Measurements from ENCODE around the gene TRAF3IP1.
A peak's percentile ranks its signal among the peaks of the same experiment; 100 is the strongest.
"Not testable (repeated sequence)": the region's sequence is repeated elsewhere in the genome, so short reads cannot be mapped to it uniquely, and the experiment has no call there.

Gene TRAF3IP1, protein sequence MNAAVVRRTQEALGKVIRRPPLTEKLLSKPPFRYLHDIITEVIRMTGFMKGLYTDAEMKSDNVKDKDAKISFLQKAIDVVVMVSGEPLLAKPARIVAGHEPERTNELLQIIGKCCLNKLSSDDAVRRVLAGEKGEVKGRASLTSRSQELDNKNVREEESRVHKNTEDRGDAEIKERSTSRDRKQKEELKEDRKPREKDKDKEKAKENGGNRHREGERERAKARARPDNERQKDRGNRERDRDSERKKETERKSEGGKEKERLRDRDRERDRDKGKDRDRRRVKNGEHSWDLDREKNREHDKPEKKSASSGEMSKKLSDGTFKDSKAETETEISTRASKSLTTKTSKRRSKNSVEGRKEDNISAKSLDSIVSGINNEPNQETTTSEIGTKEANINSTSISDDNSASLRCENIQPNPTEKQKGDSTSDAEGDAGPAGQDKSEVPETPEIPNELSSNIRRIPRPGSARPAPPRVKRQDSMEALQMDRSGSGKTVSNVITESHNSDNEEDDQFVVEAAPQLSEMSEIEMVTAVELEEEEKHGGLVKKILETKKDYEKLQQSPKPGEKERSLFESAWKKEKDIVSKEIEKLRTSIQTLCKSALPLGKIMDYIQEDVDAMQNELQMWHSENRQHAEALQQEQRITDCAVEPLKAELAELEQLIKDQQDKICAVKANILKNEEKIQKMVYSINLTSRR

DNA sequence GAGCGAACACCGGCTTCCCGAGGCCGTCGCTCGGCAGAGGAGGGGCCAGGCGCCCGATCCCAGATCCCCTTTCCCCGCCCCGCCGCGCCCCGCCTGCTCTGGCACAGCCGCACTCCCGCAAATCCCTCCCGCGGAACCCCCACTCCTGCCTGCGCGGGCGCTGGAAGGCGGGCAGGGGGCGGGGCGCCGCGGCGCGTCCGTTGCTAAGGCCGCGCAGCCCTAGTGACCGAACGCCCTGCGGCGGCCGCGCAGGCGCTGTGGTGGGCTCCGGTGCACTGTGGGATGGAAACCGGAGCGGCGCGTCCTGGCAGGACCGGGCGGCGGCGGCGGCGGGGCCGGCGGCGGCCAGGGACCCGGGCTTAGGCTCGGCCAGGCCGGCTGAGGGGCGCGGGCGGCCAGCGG is at the start of gene TRAF3IP1:
Gene TRAF3IP1, plus strand, starts transcription at position 273 of the 402 bp plus-strand sequence. CDS start 145 bp downstream, outside the sequence.
- DNase-seq: peak; percentile 69

DNA sequence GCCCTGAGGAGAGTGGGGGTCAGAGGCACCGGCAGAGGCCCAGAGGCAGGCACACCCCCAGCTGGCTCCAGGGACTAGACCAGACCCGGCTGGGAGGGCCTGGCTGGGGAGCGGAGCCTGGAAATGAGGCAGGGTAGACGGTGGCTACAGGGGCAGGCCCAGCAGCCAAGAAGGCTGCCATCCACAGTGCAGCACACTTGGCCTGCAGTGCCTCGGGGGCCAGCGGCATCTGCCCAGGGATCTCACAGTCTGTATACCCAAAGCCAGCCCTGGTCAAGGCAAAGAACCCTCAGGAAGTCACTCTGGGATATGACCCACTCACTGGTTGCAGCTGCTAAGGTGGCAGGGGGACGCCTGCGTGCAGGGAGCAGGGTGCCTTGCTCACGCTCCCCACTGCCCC is 49.7 kb upstream of the TRAF3IP1 start:
- DNase-seq: no peak

DNA sequence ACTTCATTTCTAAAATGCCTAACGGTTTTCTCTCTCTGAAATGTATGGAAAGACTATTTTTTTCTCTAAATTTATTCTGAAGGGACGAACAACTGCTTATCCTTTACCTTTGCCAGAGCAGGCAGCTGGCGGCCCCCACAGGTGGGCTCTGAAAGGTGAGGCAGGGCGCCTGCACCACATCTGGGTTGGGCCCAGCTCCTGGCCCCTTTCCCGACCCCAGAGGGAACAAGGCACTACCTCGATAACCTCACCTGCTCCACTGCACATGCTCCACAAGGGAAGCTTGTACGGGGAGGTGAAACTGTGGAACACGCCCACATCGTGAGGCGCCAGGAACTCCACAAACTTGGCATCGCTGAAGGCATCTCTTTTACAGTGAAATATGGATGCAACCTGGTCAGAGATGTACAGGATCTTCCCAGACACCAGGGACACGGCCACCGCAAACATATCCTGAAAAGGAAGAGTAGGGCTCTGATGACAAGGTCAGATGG is 49.2 kb upstream of the TRAF3IP1 start:
- no peak for DNase-seq

DNA sequence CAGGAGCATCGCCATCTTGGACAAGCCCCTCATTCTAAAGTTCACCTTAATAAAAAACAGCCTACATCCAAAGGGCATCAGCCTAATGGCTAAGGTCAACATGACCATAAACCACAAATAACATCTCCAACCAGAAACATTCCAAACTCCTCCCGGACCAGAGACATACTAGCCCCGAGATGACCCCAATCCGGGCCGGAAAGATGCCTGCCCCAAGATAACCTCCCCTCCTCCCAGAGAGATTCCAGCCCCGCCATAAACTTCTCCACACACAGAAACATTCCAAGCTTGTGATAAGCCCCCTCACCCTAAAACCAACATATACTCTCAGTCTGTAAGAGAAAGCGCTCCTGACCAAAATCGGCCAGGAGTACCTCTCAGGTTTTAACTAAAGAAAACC is 48.6 kb upstream of the TRAF3IP1 start:
- DNase-seq: not testable (repeated sequence)

DNA sequence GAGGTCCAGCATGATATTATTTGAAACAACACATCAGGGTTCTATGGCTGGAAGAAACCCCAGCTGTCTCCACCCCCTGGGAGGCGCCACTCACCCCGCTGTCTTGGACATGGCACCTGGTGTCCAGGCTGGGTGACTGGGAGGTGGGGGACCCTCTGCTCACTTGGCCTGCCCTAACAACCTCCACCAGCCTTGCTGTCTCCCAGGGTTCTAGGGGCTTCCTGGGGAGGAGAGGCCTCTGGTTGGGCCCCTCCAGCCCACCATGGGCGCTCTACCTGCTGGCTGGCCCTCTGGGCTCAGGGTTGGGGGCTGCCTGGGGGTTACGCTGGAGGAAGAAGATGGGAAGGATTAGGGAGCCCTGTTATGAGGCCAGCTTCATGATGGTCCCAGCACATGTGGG is 48.2 kb upstream of the TRAF3IP1 start:
- DNase-seq: no peak

DNA sequence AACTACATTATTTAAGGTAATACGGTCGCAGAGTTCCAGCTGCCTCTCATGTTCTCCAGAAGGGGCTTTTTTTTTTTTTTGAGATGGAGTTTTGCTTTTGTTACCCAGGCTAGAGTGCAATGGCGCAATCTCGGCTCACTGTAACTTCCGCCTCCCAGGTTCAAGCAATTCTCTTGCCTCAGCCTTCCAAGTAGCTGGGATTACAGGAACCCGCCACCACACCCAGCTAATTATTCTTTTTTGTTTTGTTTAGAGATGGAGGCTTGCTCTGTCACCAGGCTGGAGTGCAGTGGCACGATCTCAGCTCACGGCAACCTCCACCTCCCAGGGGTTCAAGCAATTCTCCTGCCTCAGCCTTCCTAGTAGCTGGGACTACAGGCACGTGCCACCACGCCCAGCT is 46.9 kb upstream of the TRAF3IP1 start:
- DNase-seq: not testable (repeated sequence)

DNA sequence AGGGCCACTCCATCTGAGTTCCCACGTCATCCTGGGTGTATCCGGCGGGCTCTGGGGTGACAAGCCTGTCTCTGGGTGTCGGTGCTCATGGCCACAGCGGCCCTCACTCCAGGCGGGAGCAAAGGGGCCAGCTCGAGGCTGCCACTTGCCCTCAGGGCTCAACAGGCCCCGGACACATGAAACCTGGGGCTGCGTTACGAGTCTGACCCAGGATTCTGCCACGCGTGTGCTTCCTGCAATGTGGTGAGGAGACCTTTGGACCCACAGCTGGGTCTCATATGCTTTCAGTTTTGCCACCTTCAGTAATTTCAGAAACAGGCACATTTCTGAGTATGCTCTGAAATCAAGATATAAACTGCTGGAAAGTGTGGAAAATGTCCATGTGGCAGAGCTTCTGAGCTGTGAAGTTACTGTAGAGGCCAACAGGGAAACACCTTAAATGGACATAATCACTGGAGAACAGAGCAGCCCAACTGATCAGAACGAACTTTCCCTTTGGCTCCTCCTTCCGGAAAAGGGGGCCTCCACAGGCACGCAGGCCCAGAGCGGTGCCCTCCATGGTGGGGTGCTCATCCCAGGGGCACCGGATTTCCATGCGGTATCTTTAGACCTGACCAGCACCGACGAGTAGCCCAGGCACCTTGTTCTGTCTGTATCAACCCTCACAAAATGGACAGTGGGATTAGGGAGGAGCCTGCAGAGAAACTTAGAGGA is 46.0 kb upstream of the TRAF3IP1 start:
- DNase-seq: no peak

DNA sequence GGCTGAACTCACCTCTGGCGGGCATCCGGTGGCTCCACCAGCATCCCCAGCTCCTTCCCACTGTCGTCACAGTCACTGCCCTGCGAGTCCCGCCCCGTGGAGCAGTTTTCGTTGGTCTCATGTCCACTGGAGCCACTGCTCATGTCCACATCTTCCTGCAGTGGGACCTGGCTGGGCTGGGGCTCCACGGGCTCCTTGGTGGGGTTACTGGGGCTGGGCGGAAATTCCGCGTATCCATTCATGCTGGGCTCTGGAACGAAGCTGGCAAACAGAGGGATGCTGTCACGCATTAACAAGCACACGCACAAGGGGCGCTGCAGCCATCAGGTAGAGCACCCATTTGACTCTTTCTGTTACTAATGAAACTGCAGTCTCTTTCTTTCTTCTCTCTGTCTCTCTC is 42.6 kb upstream of the TRAF3IP1 start:
- peak; percentile 13 for DNase-seq

DNA sequence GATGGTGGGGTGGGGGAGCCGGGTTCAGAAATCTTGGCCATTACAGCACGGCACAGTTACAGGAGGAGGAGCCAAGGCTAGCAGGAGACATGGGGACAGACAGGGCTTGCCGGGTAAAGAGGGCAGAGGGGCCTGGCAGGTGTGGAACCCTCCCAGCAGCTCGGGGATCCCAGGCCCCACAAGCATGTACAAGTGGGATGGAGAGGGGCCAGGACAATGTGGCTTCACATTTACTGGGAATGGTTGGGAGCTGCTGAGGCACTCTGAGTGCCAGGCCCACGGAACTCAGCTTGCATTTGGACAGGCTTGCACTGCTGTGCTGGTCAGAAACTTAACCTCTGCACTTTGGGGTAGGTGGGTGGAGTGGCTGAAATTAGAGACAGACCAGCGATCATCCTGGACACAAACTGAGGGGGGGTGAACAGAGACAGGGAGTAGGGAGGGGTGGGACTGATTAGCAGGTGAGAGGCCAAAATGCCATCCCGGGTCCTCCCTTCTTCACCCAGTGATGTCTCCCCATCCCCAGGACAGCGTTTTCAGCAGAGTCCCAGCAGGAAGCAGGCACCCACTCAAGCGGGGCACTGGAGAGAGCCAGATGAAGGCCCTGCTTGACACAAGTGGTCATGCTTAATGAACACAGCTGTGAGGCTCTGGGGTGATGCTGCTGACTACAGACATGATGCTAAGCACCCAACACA is 41.5 kb upstream of the TRAF3IP1 start:
- no peak for DNase-seq

DNA sequence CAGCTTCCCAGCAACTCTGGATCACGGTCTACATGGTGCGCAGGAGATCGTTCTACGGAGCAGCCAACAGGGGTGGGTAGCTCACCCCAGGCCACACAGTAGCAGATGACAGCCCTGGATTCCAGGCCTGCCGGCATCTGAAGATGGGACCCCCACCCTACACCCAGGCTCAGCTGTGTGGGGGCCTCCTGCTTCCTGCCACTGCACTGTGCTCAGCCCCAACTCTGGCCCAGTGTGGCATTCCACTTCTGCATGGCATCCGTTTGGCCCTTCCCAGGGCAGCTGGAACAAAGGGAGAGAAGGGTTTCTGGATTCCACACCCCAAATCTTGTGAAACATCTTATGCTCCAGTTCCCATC is 41.0 kb upstream of the TRAF3IP1 start:
- no peak for DNase-seq

DNA sequence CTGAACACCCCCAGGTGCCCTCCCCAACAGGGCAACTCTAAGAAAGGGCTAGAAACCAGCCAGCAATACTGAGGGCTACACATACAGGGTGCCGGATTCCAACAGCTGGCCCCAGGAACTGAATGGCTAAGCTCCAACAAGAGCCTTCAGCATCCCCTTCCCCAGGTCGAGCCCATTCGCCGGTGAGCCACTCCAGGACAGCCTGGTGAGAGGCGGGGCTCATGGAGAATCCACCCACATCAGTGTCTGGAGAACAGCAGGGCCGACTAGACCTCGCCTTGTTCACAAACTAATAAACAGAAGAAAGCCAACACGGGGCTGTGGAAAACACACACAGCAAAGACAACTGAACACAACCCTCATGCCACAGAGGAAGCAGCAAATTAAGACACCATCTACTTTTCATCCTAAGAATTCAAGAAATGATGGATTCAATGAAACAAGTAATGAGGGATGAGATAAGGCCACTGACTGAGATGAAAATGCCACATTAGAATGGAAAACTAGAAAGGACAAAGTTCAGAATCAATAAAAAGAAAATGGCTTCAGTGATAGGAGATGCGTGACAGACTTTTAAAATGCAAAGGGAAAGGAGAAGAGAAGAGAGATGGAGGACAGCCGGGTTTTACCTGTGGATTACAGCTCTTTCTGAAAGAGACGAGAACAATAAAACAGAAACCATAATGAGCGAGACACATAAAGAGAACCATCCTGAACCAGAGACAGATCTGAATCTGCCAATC is 40.1 kb upstream of the TRAF3IP1 start:
- no peak for DNase-seq

DNA sequence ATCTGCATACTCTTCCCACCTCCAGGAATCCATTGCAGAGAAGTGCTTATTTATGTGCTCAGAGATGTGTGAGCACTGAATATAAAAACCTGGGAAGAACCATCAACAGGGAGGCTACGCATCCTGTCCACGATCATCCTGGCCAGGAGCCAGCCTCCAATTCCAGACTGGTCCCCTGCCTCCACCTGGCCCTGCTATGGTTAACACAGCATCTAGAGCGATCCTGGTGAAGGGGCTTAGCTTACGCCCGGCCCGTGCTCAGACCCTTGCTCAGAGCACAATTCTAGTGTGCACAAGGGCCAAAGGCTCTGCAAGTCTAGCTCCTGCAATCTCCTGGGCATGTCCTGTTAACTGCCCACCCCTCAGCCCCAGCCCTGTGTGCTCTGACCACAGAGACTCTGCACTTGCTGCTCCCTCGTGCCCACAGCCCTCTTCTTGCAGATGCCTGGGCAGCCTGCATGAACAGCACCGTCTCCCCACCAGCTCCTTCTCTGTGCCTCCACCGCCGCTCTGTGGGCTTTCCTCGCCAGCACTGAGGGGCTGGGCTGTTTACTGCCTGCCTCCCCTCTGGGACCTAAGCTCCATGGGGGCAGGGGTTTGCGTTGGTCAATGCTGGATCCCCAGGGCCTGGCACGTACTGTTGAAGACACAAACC is 38.4 kb upstream of the TRAF3IP1 start:
- DNase-seq: no peak

DNA sequence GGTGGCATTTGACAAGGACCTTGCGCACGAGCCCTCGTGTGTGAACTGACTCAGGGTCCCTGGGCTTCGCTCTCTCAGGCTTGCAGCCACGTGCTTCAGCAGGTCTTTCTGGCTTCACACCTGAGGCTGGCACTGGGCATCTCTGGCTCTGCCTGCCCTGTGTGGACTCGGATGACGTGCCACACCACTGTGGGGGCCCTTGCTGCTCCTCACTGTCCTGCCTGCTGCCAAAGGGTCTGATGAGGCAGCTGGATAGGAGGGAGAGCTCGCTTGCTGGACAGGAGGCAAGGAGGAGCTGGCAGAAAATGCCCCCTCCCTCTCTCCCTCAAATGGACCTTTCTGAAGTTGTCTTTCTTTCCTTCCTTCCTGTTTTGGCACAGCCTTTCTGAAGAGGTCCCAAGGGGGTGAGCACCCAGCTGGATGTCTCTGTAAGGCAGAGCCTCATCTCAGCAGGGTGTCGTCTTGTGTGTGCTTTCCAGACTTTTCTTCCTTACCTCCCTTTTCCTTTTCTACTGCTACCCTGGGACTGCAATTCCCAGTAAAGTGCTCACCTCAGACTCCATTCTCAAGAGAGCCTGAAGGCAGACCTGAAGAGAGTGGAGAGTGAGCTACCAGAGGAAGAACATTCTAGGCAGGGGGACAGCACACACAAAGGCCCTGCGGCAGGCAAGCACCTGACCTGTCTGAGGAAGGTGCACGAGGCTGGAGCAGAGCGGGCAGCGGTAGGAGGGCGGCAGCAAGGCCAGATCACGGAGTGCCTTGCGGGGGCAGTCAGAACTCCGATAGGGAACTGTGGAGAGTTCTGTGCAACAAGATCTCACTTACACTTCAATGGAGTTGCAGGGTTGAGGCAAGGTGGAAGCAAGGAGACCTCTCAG is 37.2 kb upstream of the TRAF3IP1 start:
- no peak for DNase-seq

DNA sequence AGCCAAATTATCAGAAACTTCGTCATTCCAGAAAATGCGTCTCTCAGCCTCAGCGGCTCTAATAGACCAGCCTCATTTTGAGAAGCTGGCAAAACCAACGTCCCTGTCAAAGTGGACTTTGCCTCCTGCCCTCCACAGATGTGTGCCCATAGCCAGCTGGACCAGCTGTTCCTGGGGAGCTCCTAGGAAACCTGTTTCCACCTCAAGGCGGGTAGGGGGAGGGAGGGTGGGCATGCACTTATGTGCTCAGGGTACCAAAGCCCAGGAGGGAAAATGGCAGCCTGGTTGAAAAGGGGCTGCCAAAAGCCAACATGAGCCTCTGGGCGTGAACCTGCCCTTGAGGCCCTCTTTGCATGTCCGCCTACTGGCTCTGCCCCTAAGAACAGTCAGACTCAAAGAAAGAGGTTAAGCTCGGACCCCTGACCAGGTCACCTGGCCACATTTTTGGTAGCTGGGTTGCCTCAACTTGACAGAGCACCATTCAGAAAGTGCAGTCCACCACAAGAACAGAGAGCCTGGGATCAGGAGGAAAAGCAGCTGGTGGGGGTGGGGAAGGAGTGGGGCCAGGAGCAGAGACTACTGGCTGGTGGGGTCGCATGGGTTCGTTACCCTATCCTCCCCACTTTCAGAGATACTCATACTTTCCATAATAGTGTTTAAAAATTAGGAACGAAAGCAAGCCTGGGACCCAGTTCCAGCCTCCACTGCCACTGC is 35.4 kb upstream of the TRAF3IP1 start:
- DNase-seq: no peak

DNA sequence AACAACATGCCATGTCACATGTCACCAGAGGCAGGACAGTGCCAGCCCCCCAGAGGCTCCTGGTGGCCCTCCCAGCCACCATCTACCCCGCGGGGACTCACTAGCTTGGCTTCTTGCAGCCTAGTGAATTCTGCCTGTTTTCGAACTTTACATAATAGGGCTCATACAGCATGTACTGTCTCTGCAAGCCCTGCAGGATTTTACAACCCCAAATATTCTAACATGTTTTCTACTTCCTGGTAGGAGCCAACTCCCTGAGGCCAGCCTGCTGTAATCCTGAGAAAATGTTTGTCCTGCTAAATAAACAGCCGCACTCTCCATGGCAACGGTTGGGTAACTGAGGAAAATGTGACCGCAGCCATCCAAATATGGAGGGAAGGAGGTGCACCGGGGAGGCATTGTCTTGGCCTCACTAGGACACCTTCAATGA is 34.6 kb upstream of the TRAF3IP1 start:
- no peak for DNase-seq

DNA sequence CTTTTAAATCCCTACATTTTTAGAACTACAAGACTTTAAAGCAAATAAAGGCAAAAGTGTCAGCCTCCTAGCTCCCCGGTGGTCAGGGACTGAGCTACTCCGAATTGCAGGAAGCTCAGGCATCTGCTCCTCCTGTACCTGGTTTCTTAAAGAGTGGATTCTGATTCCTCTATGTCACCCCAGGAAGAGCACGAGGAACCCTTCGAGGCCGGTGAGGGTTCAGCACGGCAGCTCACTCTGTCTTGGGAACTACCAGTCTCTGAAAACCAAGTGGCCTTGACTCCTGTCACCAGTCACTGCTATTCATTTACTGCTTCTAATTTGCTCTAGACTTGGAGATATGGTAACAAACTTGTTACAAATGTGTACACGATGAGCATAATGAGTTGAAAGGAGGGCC is 34.2 kb upstream of the TRAF3IP1 start:
- no peak for DNase-seq

DNA sequence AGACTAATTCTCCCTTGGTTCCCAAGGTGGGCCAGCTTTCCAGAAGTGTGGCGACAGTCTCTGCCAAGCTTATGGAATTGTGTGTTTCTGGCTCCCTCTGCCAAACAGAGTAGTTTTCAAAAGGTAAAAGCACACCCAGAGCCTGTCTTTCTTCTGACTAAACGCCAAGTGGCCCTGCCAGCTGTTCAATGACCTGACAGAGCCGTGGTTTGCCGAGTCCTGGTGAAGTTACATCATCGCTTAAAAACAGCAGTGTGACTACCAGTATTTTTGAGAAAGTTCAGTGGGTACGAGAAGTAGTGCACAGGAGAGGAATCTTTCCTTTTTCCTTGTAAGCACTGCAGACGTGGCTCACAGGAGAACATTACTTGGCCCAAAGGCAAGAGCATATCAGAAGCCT is 33.8 kb upstream of the TRAF3IP1 start:
- DNase-seq: peak; percentile 67

DNA sequence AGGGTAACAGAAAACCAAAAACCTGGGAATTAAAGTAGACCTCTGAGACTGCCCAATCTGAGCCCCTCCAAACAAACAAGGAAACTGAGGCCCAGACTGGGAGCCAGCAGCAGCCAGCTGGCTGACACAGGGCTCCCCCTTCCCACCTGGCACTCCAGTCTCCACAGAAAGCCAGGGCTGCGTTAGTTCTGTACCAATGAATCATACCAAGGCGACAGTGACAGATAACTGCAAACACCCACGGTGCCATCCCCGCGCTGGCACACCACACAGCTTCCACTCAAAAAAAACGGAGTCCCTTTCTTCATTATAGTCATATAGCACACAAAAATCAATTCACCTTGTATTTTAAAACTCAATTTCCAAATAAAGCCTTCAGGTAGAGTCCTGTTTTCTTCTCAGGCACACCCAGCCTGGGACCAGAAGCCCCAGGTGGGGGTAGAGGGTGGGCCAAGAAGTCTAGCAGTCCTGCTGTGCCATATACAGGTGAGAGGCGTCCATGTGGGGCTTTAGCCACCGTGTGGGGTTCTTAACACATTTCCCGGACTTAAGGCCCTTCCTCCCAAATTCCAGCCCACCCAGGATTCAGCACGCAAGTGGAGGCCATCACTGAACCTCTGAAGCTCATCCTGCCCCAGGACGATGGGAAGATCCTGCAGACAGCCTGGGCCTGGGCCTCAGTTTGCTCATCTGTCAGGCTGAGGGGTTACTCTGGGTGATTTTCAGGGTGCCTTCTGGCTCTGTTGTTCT is 33.2 kb upstream of the TRAF3IP1 start:
- DNase-seq: no peak

Measured in NCI-H1694 treated with DMSO at 0.1 percent for 48 hours (cell line).